Transverse colon (tissue), 4 donors: ENCODE data around the gene FGGY. TPM values are rescaled to one million over a fixed set of nuclear protein-coding genes. Genes with fewer than 3 reads are reported as not detected.
A peak's percentile ranks its signal among the peaks of the same experiment; 100 is the strongest.

ENCODE experiments used
- DNase-seq: peaks from one replicate; pipeline ENCODE4 v3.0.0-alpha.2; 2019
- H3K27ac ChIP-seq, 4 donors: fragments of 200-600 bp; sonication (generic); 2 replicates each; pipeline ENCODE4 v1.5.1; 2016 to 2018; ENCODE audit warnings: inconsistent platforms in 4 of 4
- H3K27me3 ChIP-seq: fragments of 200-600 bp; sonication (generic); 2 replicates; pipeline ENCODE4 v1.5.1; 2017; ENCODE audit warnings: inconsistent platforms
- H3K36me3 ChIP-seq, 4 donors: fragments of 200-600 bp; sonication (generic); 2 replicates each; pipeline ENCODE4 v1.5.1; 2017 to 2019; ENCODE audit warnings: inconsistent platforms in 4 of 4
- H3K4me1 ChIP-seq, 4 donors: fragments of 200-600 bp; sonication (generic); 2 replicates each; pipeline ENCODE4 v1.5.1; 2017 to 2020; ENCODE audit warnings: inconsistent platforms in 4 of 4
- H3K4me3 ChIP-seq, 4 donors: fragments of 200-600 bp; sonication (generic); 1 replicate in 1 of 4; 2 replicates in 3 of 4; pipeline versions ENCODE4 v1.5.1 to v1.6.1; 2017 to 2019; ENCODE audit warnings: inconsistent platforms in 4 of 4
- H3K9me3 ChIP-seq, 2 donors: fragments of 200-600 bp; sonication (generic); 2 replicates each; pipeline ENCODE4 v1.5.1; 2017 to 2019; ENCODE audit warnings: inconsistent platforms in 2 of 2
- EP300 ChIP-seq: sonication (generic); formaldehyde crosslinking; IDR thresholded peaks from one replicate; pipeline ENCODE4 v1.6.1; 2017; ENCODE audit warnings: antibody characterized with exemption, low read depth
- POLR2A ChIP-seq: fragments of 450-650 bp; IDR thresholded peaks from one replicate; pipeline ENCODE4 v1.6.1; 2016; ENCODE audit warnings: antibody characterized with exemption, mild to moderate bottlenecking, moderate library complexity
- POLR2AphosphoS5 ChIP-seq, 3 donors: sonication (generic); formaldehyde crosslinking; IDR thresholded peaks; one replicate each; pipeline ENCODE4 v1.6.1; 2016; ENCODE audit warnings: antibody characterized with exemption in 3 of 3
- WGBS, 2 donors: methylation state at CpG; one replicate each; pipeline ENCODE4 v1.1.5; 2018; ENCODE audit warnings: low coverage in 1 of 2; 5-methylcytosine and 5-hydroxymethylcytosine counted together
- in situ Hi-C, 4 donors: fragments of 200-750 bp; cut with MboI; loops; one replicate each; pipeline versions ENCODE4 v1.15.0 to v1.15.1; 2017; ENCODE audit warnings: low sequenced_read_pairs in 3 of 4, low pct_ligation_motif_present in 1 of 4, low pct_unique_long_range_greater_than_20kb in 1 of 4
- intact Hi-C: fragments of 100-400 bp; cut with DNase I; formaldehyde crosslinking; loops from one replicate; pipeline ENCODE4 v1.15.1; 2023; ENCODE audit warnings: low total_unique reads
- total RNA-seq, 4 donors: library from RNA; depleted of rRNA; stranded (reverse); fragments of >200 nt; gene quantifications; one replicate each; pipeline ENCODE4 v1.1.0, GENCODE V29; 2016
- TF ChIP-seq, protein P1 (sequence below), 5 experiments: fragments of 200-600 bp in 3 of 5; fragments of 450-650 bp in 2 of 5; sonication (generic) in 3 of 5; IDR thresholded peaks; 1 replicate in 2 of 5; 2 replicates in 3 of 5; pipeline ENCODE4 v1.5.1; 2016 to 2017; ENCODE audit warnings: antibody characterized with exemption in 5 of 5, inconsistent platforms in 3 of 5, mild to moderate bottlenecking in 2 of 5, moderate library complexity in 1 of 5

The FGGY gene
- total RNA-seq, 4 donors from 2014 or later, result 18.2 to 97.7 (median 27.1) TPM

- no peak for DNase-seq
- Histone ChIP-seq H3K36me3 (no peaks in the 10 kb centered on the region), H3K9me3 (no peaks in the 10 kb centered on the region), H3K27ac (peak overlapping the region; percentile 39 to 77 (median 70)), H3K4me3 (no peak overlapping the region), H3K4me1 (peaks cover 0 to 11% (median 6%) of the 10 kb centered on the region in 4 donors), H3K27me3 (no peaks in the 10 kb centered on the region)
- no peak for TF ChIP-seq POLR2A
- TF ChIP-seq, protein P1, sequence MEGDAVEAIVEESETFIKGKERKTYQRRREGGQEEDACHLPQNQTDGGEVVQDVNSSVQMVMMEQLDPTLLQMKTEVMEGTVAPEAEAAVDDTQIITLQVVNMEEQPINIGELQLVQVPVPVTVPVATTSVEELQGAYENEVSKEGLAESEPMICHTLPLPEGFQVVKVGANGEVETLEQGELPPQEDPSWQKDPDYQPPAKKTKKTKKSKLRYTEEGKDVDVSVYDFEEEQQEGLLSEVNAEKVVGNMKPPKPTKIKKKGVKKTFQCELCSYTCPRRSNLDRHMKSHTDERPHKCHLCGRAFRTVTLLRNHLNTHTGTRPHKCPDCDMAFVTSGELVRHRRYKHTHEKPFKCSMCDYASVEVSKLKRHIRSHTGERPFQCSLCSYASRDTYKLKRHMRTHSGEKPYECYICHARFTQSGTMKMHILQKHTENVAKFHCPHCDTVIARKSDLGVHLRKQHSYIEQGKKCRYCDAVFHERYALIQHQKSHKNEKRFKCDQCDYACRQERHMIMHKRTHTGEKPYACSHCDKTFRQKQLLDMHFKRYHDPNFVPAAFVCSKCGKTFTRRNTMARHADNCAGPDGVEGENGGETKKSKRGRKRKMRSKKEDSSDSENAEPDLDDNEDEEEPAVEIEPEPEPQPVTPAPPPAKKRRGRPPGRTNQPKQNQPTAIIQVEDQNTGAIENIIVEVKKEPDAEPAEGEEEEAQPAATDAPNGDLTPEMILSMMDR (IDR thresholded peaks at IDR 0.05), result no peak
- TF ChIP-seq POLR2AphosphoS5 (IDR thresholded peaks at IDR 0.05), result no peak
- no peak for TF ChIP-seq EP300
- in situ Hi-C loops, result no loop called here
- intact Hi-C loops, result no loop called here
- 85% methylated on average over 2 of the region's 2 CpGs; no CpG with 5 or more reads in 1 of the 2 donors for WGBS, 2 donors
Observed at GRCh38 chr1:59683197-59683596, 386.3 kb downstream of the FGGY start.

- H3K27ac ChIP-seq, result peak overlapping the region in 1 of 4 donors; percentile 72
- intact Hi-C loops, result no loop called here
- 97 to 100% methylated on average over 4 of the region's 4 CpGs for WGBS, 2 donors
Observed at GRCh38 chr1:59684698-59685097, 387.8 kb downstream of the FGGY start.

GRCh38 chr1:59685101-59685500, 388.2 kb downstream of the FGGY start:
- no peak for DNase-seq
- H3K4me1 ChIP-seq, result peaks cover 0 to 10% (median 6%) of the 10 kb centered on the region in 4 donors
- no peak overlapping the region for H3K27ac ChIP-seq
- no peak overlapping the region for H3K4me3 ChIP-seq
- no peaks in the 10 kb centered on the region for H3K27me3 ChIP-seq
- intact Hi-C loops (no loop called here), in situ Hi-C loops (no loop called here)
- TF ChIP-seq, protein P1 (IDR thresholded peaks at IDR 0.05), result no peak
- TF ChIP-seq POLR2AphosphoS5 (IDR thresholded peaks at IDR 0.05), result no peak
- no peak for TF ChIP-seq EP300
- TF ChIP-seq POLR2A, result no peak
- no peaks in the 10 kb centered on the region for H3K9me3 ChIP-seq
- no peaks in the 10 kb centered on the region for H3K36me3 ChIP-seq
- WGBS, 2 donors, result 90 to 100% methylated on average over 1 to 3 of the region's 3 CpGs

More at GRCh38 chr1:59684698-59685097, 387.8 kb downstream of the FGGY start:
- Histone ChIP-seq H3K36me3 (no peaks in the 10 kb centered on the region), H3K4me3 (no peak overlapping the region), H3K9me3 (no peaks in the 10 kb centered on the region), H3K4me1 (peaks cover 0 to 10% (median 6%) of the 10 kb centered on the region in 4 donors), H3K27me3 (no peaks in the 10 kb centered on the region)
- in situ Hi-C loops, result no loop called here
- TF ChIP-seq EP300 (no peak), POLR2A (no peak), POLR2AphosphoS5 (IDR thresholded peaks at IDR 0.05) (no peak)
- TF ChIP-seq, protein P1 (IDR thresholded peaks at IDR 0.05), result no peak
- no peak for DNase-seq

GRCh38 chr1:59685666-59686065, 388.8 kb downstream of the FGGY start:
- no peak overlapping the region for H3K4me3 ChIP-seq
- DNase-seq, result no peak
- no peaks in the 10 kb centered on the region for H3K36me3 ChIP-seq
- H3K27me3 ChIP-seq, result no peaks in the 10 kb centered on the region
- intact Hi-C loops (no loop called here), in situ Hi-C loops (no loop called here)
- peaks cover 0 to 10% (median 6%) of the 10 kb centered on the region in 4 donors for H3K4me1 ChIP-seq
- WGBS, 2 donors, result 92 to 93% methylated on average over 2 of the region's 2 CpGs
- no peaks in the 10 kb centered on the region for H3K9me3 ChIP-seq
- H3K27ac ChIP-seq, result no peak overlapping the region
- TF ChIP-seq POLR2AphosphoS5 (IDR thresholded peaks at IDR 0.05), result no peak
- TF ChIP-seq POLR2A, result no peak
- TF ChIP-seq, protein P1 (IDR thresholded peaks at IDR 0.05), result no peak
- no peak for TF ChIP-seq EP300
